ENCODE measurements around the gene ST6GALNAC5.

ST6GALNAC5 gene

GRCh38 chr1:77095236-77095635, 228.0 kb downstream of the ST6GALNAC5 start:
- no peak for TF ChIP-seq CTCF (IDR thresholded peaks at IDR 0.05; ENCODE audit: borderline replicate concordance, insufficient read depth, low read depth, low read length)
- H3K4me3 ChIP-seq (ENCODE audit: low read depth, low read length) = no peak overlapping the region

DNA sequence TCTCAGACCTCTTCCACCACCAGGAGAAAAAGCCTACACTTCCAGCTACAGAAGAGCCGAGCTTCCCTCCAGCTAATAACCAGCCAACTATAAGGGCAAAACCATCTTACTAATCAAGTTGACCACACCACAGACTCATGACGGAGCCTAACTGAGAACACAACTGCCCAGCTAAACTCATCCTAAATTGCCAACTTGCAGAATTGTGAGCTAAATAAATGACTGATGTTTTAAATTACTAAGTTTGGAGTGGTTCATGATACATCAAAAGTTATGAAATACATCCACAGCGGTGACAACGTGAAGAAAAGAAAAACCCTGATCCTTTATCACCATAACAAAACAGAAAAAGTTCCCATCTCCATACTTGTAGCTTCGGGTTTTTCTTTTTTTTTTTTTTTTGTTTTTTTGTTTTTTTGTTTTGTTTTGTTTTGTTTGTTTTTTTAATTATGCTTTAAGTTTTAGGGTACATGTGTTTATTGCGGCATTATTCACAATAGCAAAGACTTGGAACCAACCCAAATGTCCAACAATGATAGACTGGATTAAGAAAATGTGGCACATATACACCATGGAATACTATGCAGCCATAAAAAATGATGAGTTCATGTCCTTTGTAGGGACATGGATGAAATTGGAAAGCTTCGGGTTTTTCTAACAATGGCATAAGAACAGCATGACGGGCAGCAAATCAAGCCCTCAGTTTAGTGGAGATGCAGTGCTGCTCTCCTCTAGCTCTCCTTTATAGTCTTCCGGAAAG, 229.4 kb downstream of the ST6GALNAC5 start:
- no peak for TF ChIP-seq CTCF (IDR thresholded peaks at IDR 0.05; ENCODE audit: borderline replicate concordance, insufficient read depth, low read depth, low read length)
- H3K4me3 ChIP-seq (ENCODE audit: low read depth, low read length) = no peak overlapping the region

DNA sequence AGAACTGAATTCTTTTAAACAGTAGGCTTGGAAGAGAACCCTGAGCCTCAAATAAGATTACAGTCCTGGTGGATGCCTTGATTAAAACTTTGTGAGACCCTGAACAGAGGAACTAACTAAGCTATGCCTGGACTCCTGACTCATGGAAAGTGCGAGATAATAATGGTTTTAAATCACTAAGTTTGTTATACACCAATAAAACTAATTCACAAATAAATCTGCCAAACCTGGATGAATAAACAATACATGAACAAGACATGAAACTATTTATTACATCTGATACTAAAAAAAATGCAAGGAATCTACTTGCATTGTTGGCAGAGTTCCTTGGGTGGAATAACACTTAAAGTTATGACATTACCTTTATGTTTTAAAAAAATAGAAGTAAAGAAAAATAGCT, 233.6 kb downstream of the ST6GALNAC5 start:
- no peak overlapping the region for H3K4me3 ChIP-seq (ENCODE audit: low read depth, low read length)
- no peak for TF ChIP-seq CTCF (IDR thresholded peaks at IDR 0.05; ENCODE audit: borderline replicate concordance, insufficient read depth, low read depth, low read length)

GRCh38 chr1:77103486-77103885, 236.2 kb downstream of the ST6GALNAC5 start:
- no peak for TF ChIP-seq CTCF (IDR thresholded peaks at IDR 0.05; ENCODE audit: borderline replicate concordance, insufficient read depth, low read depth, low read length)

DNA sequence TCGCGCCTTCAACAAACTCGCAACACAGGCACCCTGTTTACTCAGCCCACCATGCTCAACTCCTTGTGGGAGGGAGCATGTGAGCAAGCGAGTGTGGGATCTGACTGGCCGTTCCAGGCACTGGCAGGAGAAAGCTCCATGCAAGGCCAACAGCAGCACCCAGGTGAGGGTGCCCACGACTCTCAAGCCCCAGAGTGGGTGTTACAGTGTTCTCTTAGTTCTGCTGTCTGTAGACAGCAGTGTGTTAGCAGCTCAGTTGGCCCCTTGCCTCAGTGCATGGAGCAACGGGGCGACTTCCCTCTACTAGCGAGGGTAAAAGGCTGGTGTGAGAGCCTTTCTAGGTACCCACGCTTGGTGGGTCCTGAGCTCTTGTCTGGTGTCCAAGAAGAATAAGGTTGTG, 237.4 kb downstream of the ST6GALNAC5 start:
- TF ChIP-seq CTCF (IDR thresholded peaks at IDR 0.05; ENCODE audit: borderline replicate concordance, insufficient read depth, low read depth, low read length) = no peak
- no peak overlapping the region for H3K4me3 ChIP-seq (ENCODE audit: low read depth, low read length)

More at GRCh38 chr1:77103486-77103885, 236.2 kb downstream of the ST6GALNAC5 start:
- H3K4me3 ChIP-seq (ENCODE audit: low read depth, low read length) = no peak overlapping the region
